Immature natural killer cell (primary cell): Measurements from ENCODE around the gene GOLGA7B. TPM values are rescaled to one million over a fixed set of nuclear protein-coding genes. Genes with fewer than 3 reads are reported as not detected.
"Not testable (repeated sequence)": the region's sequence is repeated elsewhere in the genome, so short reads cannot be mapped to it uniquely, and the experiment has no call there.

ENCODE experiments used
- DNase-seq, 3 donors: peaks; one replicate each; pipeline ENCODE4 v3.0.0; 2022; ENCODE audit warnings: mixed read lengths in 1 of 3
- H3K27ac Mint-ChIP-seq, 6 donors: one replicate each; pipeline ENCODE4 v1.8.0; 2020; ENCODE audit warnings: mixed read lengths in 6 of 6, mild to moderate bottlenecking in 5 of 6, inconsistent platforms in 4 of 6, moderate library complexity in 3 of 6
- H3K27me3 Mint-ChIP-seq, 3 donors: one replicate each; pipeline ENCODE4 v1.8.0; 2020 to 2021; ENCODE audit warnings: low read depth in 3 of 3, mild to moderate bottlenecking in 3 of 3, mixed read lengths in 3 of 3, moderate library complexity in 3 of 3, inconsistent platforms in 1 of 3
- H3K36me3 Mint-ChIP-seq, 3 donors: one replicate each; pipeline ENCODE4 v1.8.0; 2020; ENCODE audit warnings: mixed read lengths in 3 of 3, inconsistent platforms in 2 of 3, mild to moderate bottlenecking in 2 of 3
- H3K4me1 Mint-ChIP-seq, 2 donors: one replicate each; pipeline ENCODE4 v1.8.0; 2020; ENCODE audit warnings: inconsistent platforms in 2 of 2, mild to moderate bottlenecking in 2 of 2, mixed read lengths in 2 of 2, moderate library complexity in 1 of 2
- H3K4me3 Mint-ChIP-seq, 5 donors: one replicate each; pipeline ENCODE4 v1.8.0; 2020; ENCODE audit warnings: mild to moderate bottlenecking in 5 of 5, mixed read lengths in 5 of 5, inconsistent platforms in 3 of 5, moderate library complexity in 3 of 5
- H3K9me3 Mint-ChIP-seq, 6 donors: one replicate each; pipeline ENCODE4 v1.8.0; 2020; ENCODE audit warnings: mild to moderate bottlenecking in 6 of 6, mixed read lengths in 6 of 6, inconsistent platforms in 4 of 6, moderate library complexity in 3 of 6
- polyA plus RNA-seq, 3 donors: library from polyadenylated mRNA; unstranded; fragments of 300-500 nt; fragmentation: Illumina TruSeq; gene quantifications; one replicate each; pipeline ENCODE4 v1.2.3, GENCODE V29; 2021

GOLGA7B gene
- polyA plus RNA-seq, 3 donors from 2014 or later = 0.09 to 0.27 (median 0.17) TPM

GRCh38 chr10:97842656-97843280 lies 6.9 kb upstream of the GOLGA7B start:
- H3K27me3 Mint-ChIP-seq = peaks cover 0 to 4% (median 2%) of the 10 kb centered on the region in 3 donors
- H3K4me3 Mint-ChIP-seq = no peak overlapping the region
- DNase-seq = no peak
- H3K9me3 Mint-ChIP-seq = peaks cover 0 to 2% (median 0%) of the 10 kb centered on the region in 6 donors
- peaks cover 0 to 16% of the 10 kb centered on the region in 2 donors for H3K4me1 Mint-ChIP-seq
- H3K27ac Mint-ChIP-seq = no peak overlapping the region
- H3K36me3 Mint-ChIP-seq = peaks cover 0 to 5% (median 4%) of the 10 kb centered on the region in 3 donors

GRCh38 chr10:97843281-97843671 lies 6.4 kb upstream of the GOLGA7B start:
- Mint-ChIP-seq H3K27me3 (peaks cover 0 to 4% (median 2%) of the 10 kb centered on the region in 3 donors), H3K4me3 (peak overlapping the region in 1 of 5 donors; percentile 45), H3K9me3 (peaks cover 0 to 2% (median 0%) of the 10 kb centered on the region in 6 donors), H3K36me3 (peaks cover 0 to 4% (median 4%) of the 10 kb centered on the region in 3 donors), H3K27ac (no peak overlapping the region), H3K4me1 (peaks cover 0 to 16% of the 10 kb centered on the region in 2 donors)
- no peak for DNase-seq

GRCh38 chr10:97843972-97844371 lies 5.7 kb upstream of the GOLGA7B start:
- H3K36me3 Mint-ChIP-seq, H3K4me3 Mint-ChIP-seq, DNase-seq, H3K27ac Mint-ChIP-seq, H3K27me3 Mint-ChIP-seq, H3K9me3 Mint-ChIP-seq: not testable (repeated sequence)
- H3K4me1 Mint-ChIP-seq = peaks cover 4 to 19% of the 10 kb centered on the region in 2 donors

DNA sequence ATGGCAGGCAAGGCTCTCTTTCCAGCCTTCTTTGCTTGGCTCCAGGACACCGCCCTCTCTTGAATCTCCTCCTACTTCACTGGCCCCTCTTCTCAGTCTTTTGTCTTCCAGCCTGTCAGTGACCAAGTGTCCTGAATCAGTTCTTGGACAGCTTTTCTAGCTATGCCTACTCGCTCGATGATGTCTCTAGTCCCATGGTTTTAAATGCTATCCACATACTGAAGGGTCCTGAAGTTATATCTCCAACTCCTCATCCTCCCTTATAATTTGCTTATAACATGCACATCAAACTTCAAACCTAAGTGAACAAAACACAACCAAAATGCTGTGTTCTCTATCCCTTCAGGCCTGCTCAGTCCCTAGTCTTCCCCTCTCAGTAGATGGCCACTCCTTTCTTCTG lies 5.0 kb upstream of the GOLGA7B start:
- Mint-ChIP-seq H3K4me3 (no peak overlapping the region), H3K4me1 (peaks cover 9 to 23% of the 10 kb centered on the region in 2 donors), H3K27me3 (peaks cover 2 to 4% (median 4%) of the 10 kb centered on the region in 3 donors), H3K36me3 (no peaks in the 10 kb centered on the region), H3K27ac (no peak overlapping the region), H3K9me3 (peaks cover 0 to 2% (median 0%) of the 10 kb centered on the region in 6 donors)
- no peak for DNase-seq

GRCh38 chr10:97849103-97849686 lies 448 bp upstream of the GOLGA7B start:
- H3K36me3 Mint-ChIP-seq = no peaks in the 10 kb centered on the region
- peaks cover 0 to 6% (median 3%) of the 10 kb centered on the region in 3 donors for H3K27me3 Mint-ChIP-seq
- DNase-seq = peak in 1 of 3 donors; percentile 13
- peak overlapping the region in 5 of 6 donors; percentile 53 to 88 (median 73) for H3K27ac Mint-ChIP-seq
- peaks cover 25 to 27% of the 10 kb centered on the region in 2 donors for H3K4me1 Mint-ChIP-seq
- peak overlapping the region; percentile 87 to 97 (median 92) for H3K4me3 Mint-ChIP-seq
- H3K9me3 Mint-ChIP-seq = peaks cover 0 to under 1% (median 0%) of the 10 kb centered on the region in 6 donors

DNA sequence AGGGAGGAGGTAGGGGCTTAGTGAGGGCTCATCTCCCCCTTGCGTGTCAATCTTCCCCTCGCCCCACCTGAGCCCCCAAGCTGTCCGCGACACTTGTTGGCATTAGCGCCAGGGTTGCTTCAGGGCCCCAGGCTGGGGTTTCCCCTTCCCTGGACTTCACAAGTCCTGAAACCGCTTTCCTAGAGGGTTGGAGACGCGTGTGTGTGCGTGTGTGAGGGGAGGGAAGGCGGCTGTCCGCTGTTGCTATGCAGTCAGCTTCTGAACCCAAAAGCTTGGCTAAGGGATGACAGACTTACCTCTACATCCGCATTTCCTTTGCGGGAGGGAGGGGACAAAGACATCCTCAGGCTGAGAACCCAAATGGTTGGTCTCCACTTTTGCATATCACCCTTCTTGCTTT lies 803 bp downstream of the GOLGA7B start:
- peaks cover 0 to 6% (median 3%) of the 10 kb centered on the region in 3 donors for H3K27me3 Mint-ChIP-seq
- H3K9me3 Mint-ChIP-seq = no peaks in the 10 kb centered on the region

DNA sequence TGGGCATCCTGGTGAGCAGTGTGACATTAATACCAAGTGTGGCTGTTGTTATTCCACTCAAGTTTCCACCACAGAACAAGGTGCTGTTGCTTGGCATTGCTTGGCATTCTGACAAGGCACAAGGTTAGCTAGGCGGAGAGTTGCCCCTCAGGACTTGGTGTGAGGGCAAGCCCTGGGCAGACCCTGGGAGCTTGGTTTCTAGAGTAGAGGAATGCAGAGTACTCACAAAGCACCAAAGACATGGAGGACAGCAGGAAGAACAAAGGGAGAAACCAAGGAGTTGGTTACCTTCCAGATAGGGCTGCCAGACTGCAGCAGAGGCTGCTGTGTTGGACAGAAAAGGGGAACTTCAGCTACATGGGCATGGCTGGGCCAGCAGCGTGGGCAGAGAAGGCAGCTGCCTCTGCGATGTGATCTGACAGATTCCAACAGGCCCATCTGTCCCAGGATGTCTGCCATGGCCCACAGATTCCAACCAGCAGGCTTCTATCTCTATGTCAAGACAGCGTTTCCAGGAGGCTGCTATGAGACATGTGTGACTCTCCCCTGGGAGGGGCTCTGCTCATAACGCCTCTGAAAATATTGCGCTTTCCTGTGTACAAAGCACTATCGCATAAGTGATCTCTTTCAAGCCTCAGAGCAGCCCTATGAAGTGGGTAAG lies 1.8 kb downstream of the GOLGA7B start:
- H3K4me1 Mint-ChIP-seq = peaks cover 25 to 27% of the 10 kb centered on the region in 2 donors
- no peak for DNase-seq
- peak overlapping the region; percentile 79 to 84 (median 82) for H3K4me3 Mint-ChIP-seq
- H3K36me3 Mint-ChIP-seq = peaks cover 0 to 3% (median 0%) of the 10 kb centered on the region in 3 donors
- no peaks in the 10 kb centered on the region for H3K9me3 Mint-ChIP-seq
- H3K27me3 Mint-ChIP-seq = peaks cover 0 to 6% (median 3%) of the 10 kb centered on the region in 3 donors
- H3K27ac Mint-ChIP-seq = no peak overlapping the region

More for the DNA sequence above, 803 bp downstream of the GOLGA7B start:
- peaks cover 25 to 27% of the 10 kb centered on the region in 2 donors for H3K4me1 Mint-ChIP-seq
- peaks cover 0 to 1% (median 0%) of the 10 kb centered on the region in 3 donors for H3K36me3 Mint-ChIP-seq
- DNase-seq = peak in 2 of 3 donors; percentile 7 to 11
- peak overlapping the region; percentile 79 to 84 (median 82) for H3K4me3 Mint-ChIP-seq
- peak overlapping the region in 3 of 6 donors; percentile 49 to 74 (median 69) for H3K27ac Mint-ChIP-seq

DNA sequence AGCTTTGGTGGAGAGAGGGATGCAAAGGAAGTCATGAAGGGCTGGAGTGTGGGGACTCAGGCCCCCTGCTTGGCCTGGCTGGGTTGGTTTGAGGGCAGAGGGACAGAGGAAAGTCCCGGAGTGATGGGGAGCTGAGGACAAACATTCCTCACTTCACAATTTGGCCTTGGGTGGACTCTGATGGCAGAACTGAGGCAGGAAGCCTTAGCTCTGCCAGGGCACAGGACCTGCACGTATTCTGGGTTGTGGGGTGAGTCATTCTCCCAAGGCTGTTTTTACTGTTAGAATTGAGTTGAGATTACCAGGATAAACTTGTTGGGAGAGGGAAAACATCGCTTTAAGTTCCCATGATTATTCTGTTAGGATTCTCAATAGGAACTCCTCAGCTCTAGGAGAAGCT lies 2.6 kb downstream of the GOLGA7B start:
- H3K9me3 Mint-ChIP-seq = no peaks in the 10 kb centered on the region
- peaks cover 1 to 6% (median 3%) of the 10 kb centered on the region in 3 donors for H3K27me3 Mint-ChIP-seq
- no peak for DNase-seq
- H3K4me1 Mint-ChIP-seq = peaks cover 25 to 30% of the 10 kb centered on the region in 2 donors
- H3K36me3 Mint-ChIP-seq = peaks cover 0 to 3% (median 0%) of the 10 kb centered on the region in 3 donors
- H3K27ac Mint-ChIP-seq = no peak overlapping the region
- H3K4me3 Mint-ChIP-seq = peak overlapping the region in 2 of 5 donors; percentile 2 to 3

DNA sequence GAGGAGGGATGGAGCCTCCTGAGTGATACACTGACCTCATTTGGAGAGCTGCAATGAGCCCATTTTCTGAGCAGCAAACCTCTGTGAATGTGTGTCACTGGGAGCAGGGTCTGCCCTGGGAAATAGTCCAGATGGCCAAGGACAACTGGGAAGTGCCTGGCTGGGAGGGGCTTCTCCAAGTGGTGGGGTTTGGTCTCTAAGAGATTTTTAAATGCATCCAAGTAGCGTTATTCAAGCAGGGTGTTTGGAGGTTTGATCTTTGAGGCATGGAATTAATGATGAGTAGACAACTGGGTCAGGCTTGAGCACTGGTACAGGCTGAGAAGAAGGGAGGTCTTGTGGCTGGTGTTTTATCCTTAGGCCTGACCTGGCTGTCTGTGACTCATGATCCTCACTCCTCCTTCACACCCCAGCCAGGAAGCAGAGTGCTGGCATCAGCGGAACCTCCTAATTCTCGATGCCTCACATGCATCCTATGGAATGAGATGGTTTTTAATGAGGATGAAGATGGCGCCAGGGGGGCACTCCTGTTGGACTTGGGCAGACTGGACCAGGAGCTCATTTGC lies 3.3 kb downstream of the GOLGA7B start:
- peaks cover 29 to 32% of the 10 kb centered on the region in 2 donors for H3K4me1 Mint-ChIP-seq
- no peak overlapping the region for H3K4me3 Mint-ChIP-seq
- no peak for DNase-seq
- peaks cover 0 to under 1% (median 0%) of the 10 kb centered on the region in 6 donors for H3K9me3 Mint-ChIP-seq
- H3K27ac Mint-ChIP-seq = no peak overlapping the region
- H3K36me3 Mint-ChIP-seq = peaks cover 0 to 3% (median 0%) of the 10 kb centered on the region in 3 donors
- peaks cover 2 to 8% (median 3%) of the 10 kb centered on the region in 3 donors for H3K27me3 Mint-ChIP-seq

DNA sequence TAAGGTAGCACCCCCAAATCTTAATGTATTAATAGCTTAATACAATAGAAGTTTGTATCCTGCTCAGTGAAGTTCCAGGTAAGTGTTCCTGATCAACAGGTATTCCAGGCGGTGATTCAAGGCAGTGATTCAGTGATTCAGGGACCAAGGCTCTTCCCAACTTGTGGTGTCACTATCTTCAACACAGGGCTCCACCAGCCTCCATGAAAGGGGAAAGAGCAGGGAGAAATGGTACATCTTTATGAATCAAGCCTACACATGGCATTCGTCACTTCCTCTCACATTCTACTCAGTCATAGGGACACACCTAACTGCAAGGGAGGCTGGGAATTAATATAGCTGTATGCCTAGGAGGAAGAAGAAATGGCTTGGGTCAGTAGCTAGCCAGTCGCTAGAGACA lies 5.1 kb downstream of the GOLGA7B start:
- Mint-ChIP-seq H3K9me3 (peaks cover 0 to 2% (median 0%) of the 10 kb centered on the region in 6 donors), H3K4me1 (peaks cover 28 to 31% of the 10 kb centered on the region in 2 donors), H3K4me3 (no peak overlapping the region), H3K27me3 (peaks cover 2 to 5% (median 3%) of the 10 kb centered on the region in 3 donors), H3K36me3 (peaks cover 0 to 3% (median 0%) of the 10 kb centered on the region in 3 donors), H3K27ac (no peak overlapping the region)
- DNase-seq = no peak

DNA sequence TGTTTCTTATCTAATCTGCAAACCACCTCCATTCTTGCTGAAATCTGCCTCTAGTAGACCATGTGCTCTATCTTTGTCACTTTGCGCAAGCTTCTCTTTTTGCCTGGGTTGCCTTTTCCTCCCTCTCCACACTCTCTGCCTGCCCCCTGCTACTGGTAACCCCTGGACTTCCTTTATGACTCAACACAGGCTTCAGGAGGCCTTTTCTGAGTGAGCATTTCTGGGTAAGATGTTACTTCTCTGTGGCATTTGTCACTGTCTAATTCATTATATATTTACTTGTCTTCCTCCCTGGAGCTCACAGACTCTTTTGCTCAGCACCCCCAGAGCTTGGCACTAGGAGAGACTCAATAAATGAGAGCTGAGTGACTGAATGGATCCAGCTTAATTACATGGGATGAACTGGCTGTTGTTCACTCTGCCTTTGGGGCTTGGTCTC lies 8.4 kb downstream of the GOLGA7B start:
- Mint-ChIP-seq H3K4me3 (peak overlapping the region in 1 of 5 donors; percentile 2), H3K9me3 (peaks cover 0 to 2% (median 0%) of the 10 kb centered on the region in 6 donors), H3K36me3 (peaks cover 0 to 8% (median 0%) of the 10 kb centered on the region in 3 donors), H3K4me1 (peaks cover 11 to 12% of the 10 kb centered on the region in 2 donors), H3K27ac (peak overlapping the region in 1 of 6 donors; percentile 37), H3K27me3 (peaks cover 0 to 2% (median 2%) of the 10 kb centered on the region in 3 donors)
- DNase-seq = no peak

DNA sequence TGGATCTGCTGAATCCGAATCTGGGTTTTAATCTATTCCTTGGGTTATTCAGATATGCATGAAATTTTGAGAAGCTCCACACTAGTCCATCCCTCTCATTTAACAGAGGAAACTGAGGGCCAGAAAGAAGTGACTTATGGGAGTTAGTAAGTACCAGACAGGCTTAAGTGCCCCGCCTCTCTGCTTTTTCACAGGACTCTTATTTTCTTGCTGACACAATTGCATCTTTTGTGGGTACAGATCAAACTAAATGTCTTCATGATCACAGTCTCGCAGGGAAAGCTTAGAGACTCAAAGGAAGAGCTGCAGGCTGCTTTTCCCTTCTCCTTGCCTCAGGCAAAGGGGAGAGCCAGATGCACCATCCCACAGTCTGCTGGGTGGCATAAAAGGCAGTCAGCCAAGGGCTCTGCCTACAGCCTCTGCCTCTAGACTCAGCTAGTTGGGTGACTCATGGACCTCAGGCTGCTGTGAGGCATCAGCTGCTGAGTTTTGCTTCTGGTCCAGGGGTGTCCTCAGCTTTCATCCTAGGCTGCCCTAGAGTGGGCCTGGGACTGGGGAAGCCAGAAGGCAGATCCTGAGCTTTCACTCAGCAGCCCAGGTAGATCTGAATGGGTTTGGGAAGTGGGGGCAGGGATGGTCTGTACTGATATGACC lies 11.6 kb downstream of the GOLGA7B start:
- Mint-ChIP-seq H3K36me3 (peaks cover 0 to 6% (median 6%) of the 10 kb centered on the region in 3 donors), H3K9me3 (peaks cover 0 to 2% (median 0%) of the 10 kb centered on the region in 6 donors), H3K27me3 (peaks cover 1 to 2% (median 2%) of the 10 kb centered on the region in 3 donors), H3K4me3 (no peak overlapping the region), H3K27ac (no peak overlapping the region), H3K4me1 (peaks cover 11 to 20% of the 10 kb centered on the region in 2 donors)
- DNase-seq = no peak

DNA sequence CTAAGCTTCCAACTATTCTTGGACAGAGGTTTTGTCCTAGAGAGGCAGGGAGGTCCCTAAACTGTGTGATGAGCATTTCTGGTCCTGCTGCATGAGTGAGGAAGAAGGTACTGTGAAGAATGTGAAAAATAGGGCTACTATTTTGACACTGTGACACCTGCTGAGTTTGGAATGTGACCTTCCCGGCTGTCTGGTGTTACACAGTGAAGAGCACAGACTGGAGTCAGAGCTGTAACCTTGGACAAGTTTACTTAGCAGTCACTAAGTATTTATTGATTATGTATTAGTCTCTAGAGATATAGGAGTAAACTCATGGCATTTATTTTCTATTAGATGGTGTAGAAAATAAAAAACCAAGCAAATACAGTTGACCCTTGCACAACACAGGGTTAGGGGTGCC lies 12.3 kb downstream of the GOLGA7B start:
- peaks cover 0 to 2% (median 0%) of the 10 kb centered on the region in 6 donors for H3K9me3 Mint-ChIP-seq
- no peak overlapping the region for H3K27ac Mint-ChIP-seq
- DNase-seq = no peak

More for the DNA sequence above, 12.3 kb downstream of the GOLGA7B start:
- peaks cover 2 to 3% (median 2%) of the 10 kb centered on the region in 3 donors for H3K27me3 Mint-ChIP-seq
- H3K4me1 Mint-ChIP-seq = peaks cover 12 to 20% of the 10 kb centered on the region in 2 donors
- H3K36me3 Mint-ChIP-seq = peaks cover 0 to 6% (median 6%) of the 10 kb centered on the region in 3 donors
- no peak overlapping the region for H3K4me3 Mint-ChIP-seq
